LNCaP clone FGC (cell line): Measurements from ENCODE around the gene NDUFA8.

Experiments
- DNase-seq: peaks from one replicate; pipeline ENCODE4 v3.0.0-alpha.2; 2011; ENCODE audit warnings: low read depth
- H3K4me3 ChIP-seq: 2 replicates; pipeline ENCODE4 v1.5.1; 2011; ENCODE audit warnings: mild to moderate bottlenecking, low read depth, low read length, control low read depth
- CTCF ChIP-seq: IDR thresholded peaks from 2 replicates; pipeline ENCODE4 v1.5.1; 2012; ENCODE audit warnings: mild to moderate bottlenecking; ENCODE audit not compliant: control insufficient read depth, insufficient read depth; ENCODE audit errors: extremely low read depth

Gene NDUFA8

GRCh38 chr9:122159026-122159924, at the start of gene NDUFA8, which contains the start of gene MORN5:
Gene NDUFA8 (minus strand): TSS chr9:122159779. CDS start chr9:122159677, 102 bp downstream.
Gene MORN5 (plus strand): TSS chr9:122159908. CDS start chr9:122159973, 65 bp downstream.
- H3K4me3 ChIP-seq, result peak within 1 kb of the TSS; percentile 85
- TF ChIP-seq CTCF, result 0 out of 2 replicates have a peak, but pooled peaks have one; percentile 8
- DNase-seq, result peak; percentile 82

GRCh38 chr9:122207096-122207495, 47.5 kb upstream of the NDUFA8 start:
- TF ChIP-seq CTCF, result no peak
- H3K4me3 ChIP-seq, result no peak overlapping the region
- no peak for DNase-seq

- no peak overlapping the region for H3K4me3 ChIP-seq
- no peak for TF ChIP-seq CTCF
- no peak for DNase-seq
These were observed 46.8 kb upstream of the NDUFA8 start for GRCh38 chr9:122206118-122207046.

GRCh38 chr9:122205176-122205575, 45.6 kb upstream of the NDUFA8 start:
- DNase-seq, result no peak
- TF ChIP-seq CTCF, result no peak
- no peak overlapping the region for H3K4me3 ChIP-seq

GRCh38 chr9:122204491-122204890, 44.9 kb upstream of the NDUFA8 start:
- H3K4me3 ChIP-seq, result no peak overlapping the region
- TF ChIP-seq CTCF, result no peak
- DNase-seq, result no peak

GRCh38 chr9:122204055-122204454, 44.5 kb upstream of the NDUFA8 start:
- no peak overlapping the region for H3K4me3 ChIP-seq
- no peak for TF ChIP-seq CTCF
- DNase-seq, result no peak
